Measurements from ENCODE around the gene KDM8. TPM values are rescaled to one million over a fixed set of nuclear protein-coding genes. Genes with fewer than 3 reads are reported as not detected.

Gene KDM8
- total RNA-seq, 1 experiment from 2014 or later, result 5.3 TPM

- TF ChIP-seq REST (IDR thresholded peaks at IDR 0.05; ENCODE audit: low read depth) (no peak), RAD21 (IDR thresholded peaks at IDR 0.05; ENCODE audit: low read depth) (no peak), YY1 (IDR thresholded peaks at IDR 0.05; ENCODE audit: extremely low read depth, insufficient replicate concordance, low read depth, low read length) (no peak), FOSL1 (IDR thresholded peaks at IDR 0.05; ENCODE audit: low read depth) (no peak), SRF (IDR thresholded peaks at IDR 0.05; ENCODE audit: low read depth) (no peak), ZNF274 (IDR thresholded peaks at IDR 0.05; ENCODE audit: low read depth, low read length) (no peak), ELF1 (IDR thresholded peaks at IDR 0.05; ENCODE audit: borderline replicate concordance, low read depth) (no peak)
Measured at GRCh38 chr16:27239906-27240655, 36.8 kb downstream of the KDM8 start (continued).

- Histone ChIP-seq H2AFZ (ENCODE audit: low read depth, low read length, poor library complexity, severe bottlenecking) (no peak overlapping the region), H3K9me3 (ENCODE audit: control insufficient read depth in 1 of 2, insufficient read depth in 1 of 2, low read depth in 1 of 2, low read length in 2 of 2) (no peaks in the 10 kb centered on the region), H3K4me3 (replicated peaks in 1 of 2; ENCODE audit: low read depth in 1 of 2, low read length in 2 of 2) (no peak overlapping the region), H3K9ac (ENCODE audit: low read length) (no peak overlapping the region), H3K79me2 (ENCODE audit: insufficient read depth, low read length) (peaks cover 3% of the 10 kb centered on the region; the same call in 1 of the 2 replicates), H3K36me3 (ENCODE audit: control insufficient read depth in 1 of 2, insufficient read depth in 2 of 2, low read length in 2 of 2) (no peaks in the 10 kb centered on the region; a peak in 1 of 4 replicates), H3K9me2 (ENCODE audit: insufficient read depth) (no peaks in the 10 kb centered on the region), H3K27me3 (ENCODE audit: insufficient read depth, low read length) (no peaks in the 10 kb centered on the region), H3K27ac (ENCODE audit: low read depth, low read length) (no peak overlapping the region), H3K4me2 (ENCODE audit: low read length) (peak overlapping the region; percentile 14; the same call in 1 of the 2 replicates), H4K20me1 (ENCODE audit: insufficient read depth) (no peaks in the 10 kb centered on the region), H3K4me1 (ENCODE audit: control insufficient read depth in 1 of 2, insufficient read depth in 2 of 2, low read length in 2 of 2) (peaks cover 8 to 44% of the 10 kb centered on the region in 2 experiments; a peak in 3 of 4 replicates)
- DNase-seq (ENCODE audit: low read depth, low spot score), result no peak
- POLR2A ChIA-PET, result interaction anchor here (1.2 kb wide), 1 partner anchor 37 kb away, joined by 3 read pairs; no protein-coding TSS in a partner anchor
- intact Hi-C loops (cut with micrococcal nuclease), result no loop called here
- RAD21 ChIA-PET (ENCODE audit: low non-redundant PET in 1 of 2, low total read pairs in 2 of 2, uncharacterized antibody in 2 of 2, unreplicated experiment in 2 of 2), result interaction anchor here in 1 of 2 experiments (0.5 kb wide), 1 partner anchor 121 kb away, joined by 4 read pairs; no protein-coding TSS in a partner anchor
- CTCF ChIA-PET, result no interaction called here
- no peak for ATAC-seq
- no TSS peak for BruUV-seq (replicated peaks)
- TF ChIP-seq CBX3 (IDR thresholded peaks at IDR 0.05; ENCODE audit: low read depth) (no peak), TCF7L2 (IDR thresholded peaks at IDR 0.05; ENCODE audit: borderline replicate concordance, extremely low read depth, insufficient read depth, insufficient read length) (no peak), ZFX (IDR thresholded peaks at IDR 0.05) (no peak), SP1 (IDR thresholded peaks at IDR 0.05; ENCODE audit: low read depth) (no peak), CEBPB (IDR thresholded peaks at IDR 0.05; ENCODE audit: low read depth) (no peak), EZH2phosphoT487 (IDR thresholded peaks at IDR 0.05; ENCODE audit: borderline replicate concordance) (no peak), SRF (IDR thresholded peaks at IDR 0.05; ENCODE audit: low read depth) (no peak), ATF3 (IDR thresholded peaks at IDR 0.05) (no peak), EZH2 (IDR thresholded peaks at IDR 0.05) (no peak)
- TF ChIP-seq, protein P1, sequence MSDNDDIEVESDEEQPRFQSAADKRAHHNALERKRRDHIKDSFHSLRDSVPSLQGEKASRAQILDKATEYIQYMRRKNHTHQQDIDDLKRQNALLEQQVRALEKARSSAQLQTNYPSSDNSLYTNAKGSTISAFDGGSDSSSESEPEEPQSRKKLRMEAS (IDR thresholded peaks at IDR 0.05), result no peak
- TF ChIP-seq, protein P2, sequence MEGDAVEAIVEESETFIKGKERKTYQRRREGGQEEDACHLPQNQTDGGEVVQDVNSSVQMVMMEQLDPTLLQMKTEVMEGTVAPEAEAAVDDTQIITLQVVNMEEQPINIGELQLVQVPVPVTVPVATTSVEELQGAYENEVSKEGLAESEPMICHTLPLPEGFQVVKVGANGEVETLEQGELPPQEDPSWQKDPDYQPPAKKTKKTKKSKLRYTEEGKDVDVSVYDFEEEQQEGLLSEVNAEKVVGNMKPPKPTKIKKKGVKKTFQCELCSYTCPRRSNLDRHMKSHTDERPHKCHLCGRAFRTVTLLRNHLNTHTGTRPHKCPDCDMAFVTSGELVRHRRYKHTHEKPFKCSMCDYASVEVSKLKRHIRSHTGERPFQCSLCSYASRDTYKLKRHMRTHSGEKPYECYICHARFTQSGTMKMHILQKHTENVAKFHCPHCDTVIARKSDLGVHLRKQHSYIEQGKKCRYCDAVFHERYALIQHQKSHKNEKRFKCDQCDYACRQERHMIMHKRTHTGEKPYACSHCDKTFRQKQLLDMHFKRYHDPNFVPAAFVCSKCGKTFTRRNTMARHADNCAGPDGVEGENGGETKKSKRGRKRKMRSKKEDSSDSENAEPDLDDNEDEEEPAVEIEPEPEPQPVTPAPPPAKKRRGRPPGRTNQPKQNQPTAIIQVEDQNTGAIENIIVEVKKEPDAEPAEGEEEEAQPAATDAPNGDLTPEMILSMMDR (IDR thresholded peaks at IDR 0.05 in 2 of 3, conservative IDR thresholded peaks at IDR 0.05 in 1 of 3; ENCODE audit: borderline replicate concordance in 1 of 3, insufficient read depth in 1 of 3, low read depth in 2 of 3, low read length in 2 of 3), result no peak
Measured at GRCh38 chr16:27240948-27241531, 37.7 kb downstream of the KDM8 start.

All from HCT116 (cell line).